Measurements from ENCODE around the gene SEMA3A. TPM values are rescaled to one million over a fixed set of nuclear protein-coding genes. Genes with fewer than 3 reads are reported as not detected.

Gene SEMA3A
- total and polyA plus RNA-seq, 3 donors from 2014 or later: 1.4 to 3.9 (median 2.0) TPM

DNA sequence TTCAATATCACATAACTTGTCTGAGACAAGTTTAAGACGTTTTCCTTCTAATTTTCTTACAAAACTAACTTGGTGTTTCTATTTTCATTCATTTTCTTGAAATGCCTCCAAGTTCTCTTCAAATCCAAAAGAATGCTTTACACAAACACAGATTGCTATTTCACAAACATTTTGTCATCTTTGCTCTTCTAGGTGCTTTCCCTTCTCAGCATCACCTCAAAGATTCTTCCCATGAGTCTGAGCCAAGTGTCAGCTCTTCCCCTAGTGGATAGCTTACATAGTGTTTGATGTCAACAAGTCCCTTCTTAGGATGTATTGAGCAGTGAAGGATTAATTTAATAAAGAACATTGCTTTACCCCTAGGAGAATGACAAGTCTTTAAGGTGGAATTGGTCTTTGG lies 38.1 kb upstream of the SEMA3A start:
- Histone ChIP-seq H3K27me3 (no peaks in the 10 kb centered on the region), H3K4me3 (no peak overlapping the region), H3K4me1 (no peaks in the 10 kb centered on the region), H3K36me3 (ENCODE audit: low read depth, missing control alignments) (no peaks in the 10 kb centered on the region), H3K9me3 (no peaks in the 10 kb centered on the region), H3K27ac (no peak overlapping the region)
- TF ChIP-seq CTCF (IDR thresholded peaks at IDR 0.05): no peak
- no peak for TF ChIP-seq POLR2A (IDR thresholded peaks at IDR 0.05)
- 22 to 42% methylated on average over 1 of the region's 1 CpG for WGBS, 2 donors
- intact Hi-C loops (cut with DNase I; ENCODE audit: low total_unique reads): no loop called here
- DNase-seq: no peak

DNA sequence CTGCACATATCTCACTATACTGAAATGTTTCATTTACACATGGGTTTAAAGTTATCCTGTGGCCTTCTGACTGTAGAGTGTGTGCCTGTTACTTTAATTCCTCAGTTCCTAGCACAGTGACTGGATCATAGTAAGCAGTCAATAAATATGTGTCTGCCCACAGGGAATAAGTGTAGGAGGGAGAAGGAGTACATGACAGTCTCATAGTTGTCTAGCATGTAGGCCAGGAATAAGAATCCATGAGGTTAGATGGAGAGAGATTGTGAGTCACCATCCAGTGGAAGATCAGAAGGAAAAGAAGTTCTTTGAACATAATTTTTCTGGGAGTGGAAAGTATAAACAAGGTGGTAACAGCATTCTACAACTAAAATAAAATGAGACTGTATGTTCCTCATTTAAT lies 36.6 kb upstream of the SEMA3A start:
- no peak overlapping the region for H3K4me3 ChIP-seq
- intact Hi-C loops (cut with DNase I; ENCODE audit: low total_unique reads): no loop called here
- no peak for TF ChIP-seq CTCF (IDR thresholded peaks at IDR 0.05)
- no peak for TF ChIP-seq POLR2A (IDR thresholded peaks at IDR 0.05)
- no peaks in the 10 kb centered on the region for H3K27me3 ChIP-seq
- H3K4me1 ChIP-seq: no peaks in the 10 kb centered on the region
- H3K27ac ChIP-seq: no peak overlapping the region
- no peaks in the 10 kb centered on the region for H3K36me3 ChIP-seq (ENCODE audit: low read depth, missing control alignments)
- H3K9me3 ChIP-seq: no peaks in the 10 kb centered on the region
- no peak for DNase-seq

- Histone ChIP-seq H3K36me3 (ENCODE audit: low read depth, missing control alignments) (no peaks in the 10 kb centered on the region), H3K27me3 (no peaks in the 10 kb centered on the region), H3K4me3 (no peak overlapping the region), H3K9me3 (no peaks in the 10 kb centered on the region), H3K4me1 (no peaks in the 10 kb centered on the region), H3K27ac (no peak overlapping the region)
- no peak for TF ChIP-seq CTCF (IDR thresholded peaks at IDR 0.05)
- TF ChIP-seq POLR2A (IDR thresholded peaks at IDR 0.05): no peak
- DNase-seq: no peak
- intact Hi-C loops (cut with DNase I; ENCODE audit: low total_unique reads): no loop called here
- WGBS, 2 donors: 94% methylated on average over 3 of the region's 3 CpGs
These were observed 35.9 kb upstream of the SEMA3A start for GRCh38 chr7:84230491-84230890.

- Histone ChIP-seq H3K27me3 (no peaks in the 10 kb centered on the region), H3K4me3 (no peak overlapping the region), H3K4me1 (no peaks in the 10 kb centered on the region), H3K9me3 (no peaks in the 10 kb centered on the region), H3K27ac (no peak overlapping the region), H3K36me3 (ENCODE audit: low read depth, missing control alignments) (no peaks in the 10 kb centered on the region)
- WGBS, 2 donors: 75 to 78% methylated on average over 2 of the region's 2 CpGs
- no peak for DNase-seq
- TF ChIP-seq POLR2A (IDR thresholded peaks at IDR 0.05) (no peak), CTCF (IDR thresholded peaks at IDR 0.05) (no peak)
- intact Hi-C loops (cut with DNase I; ENCODE audit: low total_unique reads): no loop called here
These were observed 33.9 kb upstream of the SEMA3A start for GRCh38 chr7:84228526-84228925.

DNA sequence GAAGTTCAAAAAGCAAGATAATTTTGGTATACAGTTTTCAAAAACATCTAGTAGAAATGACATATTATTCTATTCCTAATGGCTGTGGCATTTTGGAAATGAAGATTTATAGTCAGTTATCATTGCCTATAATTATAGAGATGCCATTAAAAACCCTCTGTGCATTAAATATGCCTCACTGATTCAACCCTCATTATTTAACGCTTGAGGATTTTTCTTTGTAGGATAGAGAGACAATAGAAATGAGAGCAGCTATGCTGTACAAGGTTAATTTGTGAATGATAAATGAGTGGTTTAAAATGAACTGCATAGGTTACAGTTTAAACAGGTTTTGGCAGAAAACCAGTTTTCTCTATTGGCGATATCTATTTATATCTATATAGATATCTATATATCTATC lies 32.2 kb upstream of the SEMA3A start:
- intact Hi-C loops (cut with DNase I; ENCODE audit: low total_unique reads): no loop called here
- H3K36me3 ChIP-seq (ENCODE audit: low read depth, missing control alignments): no peaks in the 10 kb centered on the region
- no peaks in the 10 kb centered on the region for H3K27me3 ChIP-seq
- no peak for DNase-seq
- WGBS, 2 donors: 79 to 87% methylated on average over 2 of the region's 2 CpGs
- no peak overlapping the region for H3K4me3 ChIP-seq
- no peak overlapping the region for H3K27ac ChIP-seq
- no peak for TF ChIP-seq POLR2A (IDR thresholded peaks at IDR 0.05)
- no peak for TF ChIP-seq CTCF (IDR thresholded peaks at IDR 0.05)
- H3K9me3 ChIP-seq: no peaks in the 10 kb centered on the region
- no peaks in the 10 kb centered on the region for H3K4me1 ChIP-seq
